ENCODE results near the gene MSI2.

DNA sequence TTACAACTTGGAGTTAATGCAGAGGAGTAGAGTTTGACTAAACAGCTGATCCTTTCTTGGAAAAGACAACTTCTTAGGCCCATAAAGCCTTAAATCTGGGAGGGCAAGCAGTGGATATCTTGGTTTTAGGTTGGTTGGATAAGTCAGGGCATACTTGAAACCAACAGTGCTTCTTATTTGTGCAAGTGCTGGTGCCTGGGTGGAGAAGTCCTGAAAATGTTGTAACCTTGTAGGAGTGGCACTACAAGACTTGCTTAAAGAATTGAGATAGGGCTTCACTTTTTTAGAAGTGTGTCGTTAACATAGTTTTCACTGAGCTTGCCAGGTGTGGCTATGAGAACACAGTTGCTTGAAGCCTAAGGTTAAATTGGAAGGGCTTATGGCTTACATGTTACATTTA lies 6.2 kb downstream of the MSI2 start:
- TF ChIP-seq, protein P1, sequence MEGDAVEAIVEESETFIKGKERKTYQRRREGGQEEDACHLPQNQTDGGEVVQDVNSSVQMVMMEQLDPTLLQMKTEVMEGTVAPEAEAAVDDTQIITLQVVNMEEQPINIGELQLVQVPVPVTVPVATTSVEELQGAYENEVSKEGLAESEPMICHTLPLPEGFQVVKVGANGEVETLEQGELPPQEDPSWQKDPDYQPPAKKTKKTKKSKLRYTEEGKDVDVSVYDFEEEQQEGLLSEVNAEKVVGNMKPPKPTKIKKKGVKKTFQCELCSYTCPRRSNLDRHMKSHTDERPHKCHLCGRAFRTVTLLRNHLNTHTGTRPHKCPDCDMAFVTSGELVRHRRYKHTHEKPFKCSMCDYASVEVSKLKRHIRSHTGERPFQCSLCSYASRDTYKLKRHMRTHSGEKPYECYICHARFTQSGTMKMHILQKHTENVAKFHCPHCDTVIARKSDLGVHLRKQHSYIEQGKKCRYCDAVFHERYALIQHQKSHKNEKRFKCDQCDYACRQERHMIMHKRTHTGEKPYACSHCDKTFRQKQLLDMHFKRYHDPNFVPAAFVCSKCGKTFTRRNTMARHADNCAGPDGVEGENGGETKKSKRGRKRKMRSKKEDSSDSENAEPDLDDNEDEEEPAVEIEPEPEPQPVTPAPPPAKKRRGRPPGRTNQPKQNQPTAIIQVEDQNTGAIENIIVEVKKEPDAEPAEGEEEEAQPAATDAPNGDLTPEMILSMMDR (IDR thresholded peaks at IDR 0.05; ENCODE audit: insufficient read depth, low read length, poor library complexity, severe bottlenecking): no peak
- no peak for TF ChIP-seq EZH2phosphoT487 (conservative IDR thresholded peaks at IDR 0.05; ENCODE audit: low read length)

All from SU-DHL-6 (cell line).